ENCODE results near the gene FCGBP.

Gene FCGBP

DNA sequence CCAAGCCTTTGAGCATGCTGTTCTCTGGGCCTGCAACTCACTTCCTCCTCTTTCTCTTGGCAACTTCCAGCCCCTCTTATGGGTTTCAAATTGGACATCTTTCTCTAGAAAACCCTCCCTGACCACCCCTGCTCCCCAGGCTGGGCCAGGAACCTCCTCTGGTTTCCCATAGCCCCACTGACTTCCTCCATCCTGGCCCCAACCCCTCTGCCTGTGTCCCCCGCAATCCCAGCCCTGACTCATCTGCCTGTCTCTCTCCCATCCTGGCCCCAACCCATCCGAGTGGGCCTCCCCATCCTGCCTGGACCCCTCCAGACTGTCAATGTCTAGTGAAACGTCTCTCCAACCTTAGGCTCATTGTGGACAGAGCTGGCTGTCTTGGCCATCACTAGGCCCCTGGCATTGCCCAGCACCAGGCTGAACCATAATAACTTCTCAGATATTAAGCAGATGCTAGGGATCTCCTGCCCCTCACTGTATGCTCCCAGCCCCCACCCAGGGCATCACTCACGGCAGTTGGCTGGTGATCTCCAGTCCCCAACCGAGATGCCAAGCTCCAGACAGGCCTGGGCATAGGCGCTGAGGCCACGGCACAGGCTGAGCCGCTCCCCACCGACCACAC lies 16.8 kb downstream of the FCGBP start:
- H3K79me2 ChIP-seq (ENCODE audit: insufficient read depth, low read length), result no peaks in the 10 kb centered on the region
- H3K27ac ChIP-seq (ENCODE audit: low read depth, low read length), result no peak overlapping the region
- no peak overlapping the region for H2AFZ ChIP-seq (ENCODE audit: low read depth, low read length, severe bottlenecking)
- no peaks in the 10 kb centered on the region for H3K36me3 ChIP-seq (ENCODE audit: low read length)
- no peaks in the 10 kb centered on the region for H3F3A ChIP-seq (ENCODE audit: insufficient read depth)
- TF ChIP-seq, protein P1, sequence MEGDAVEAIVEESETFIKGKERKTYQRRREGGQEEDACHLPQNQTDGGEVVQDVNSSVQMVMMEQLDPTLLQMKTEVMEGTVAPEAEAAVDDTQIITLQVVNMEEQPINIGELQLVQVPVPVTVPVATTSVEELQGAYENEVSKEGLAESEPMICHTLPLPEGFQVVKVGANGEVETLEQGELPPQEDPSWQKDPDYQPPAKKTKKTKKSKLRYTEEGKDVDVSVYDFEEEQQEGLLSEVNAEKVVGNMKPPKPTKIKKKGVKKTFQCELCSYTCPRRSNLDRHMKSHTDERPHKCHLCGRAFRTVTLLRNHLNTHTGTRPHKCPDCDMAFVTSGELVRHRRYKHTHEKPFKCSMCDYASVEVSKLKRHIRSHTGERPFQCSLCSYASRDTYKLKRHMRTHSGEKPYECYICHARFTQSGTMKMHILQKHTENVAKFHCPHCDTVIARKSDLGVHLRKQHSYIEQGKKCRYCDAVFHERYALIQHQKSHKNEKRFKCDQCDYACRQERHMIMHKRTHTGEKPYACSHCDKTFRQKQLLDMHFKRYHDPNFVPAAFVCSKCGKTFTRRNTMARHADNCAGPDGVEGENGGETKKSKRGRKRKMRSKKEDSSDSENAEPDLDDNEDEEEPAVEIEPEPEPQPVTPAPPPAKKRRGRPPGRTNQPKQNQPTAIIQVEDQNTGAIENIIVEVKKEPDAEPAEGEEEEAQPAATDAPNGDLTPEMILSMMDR (IDR thresholded peaks at IDR 0.05; ENCODE audit: insufficient read depth, low read length, poor library complexity, severe bottlenecking), result no peak
- no peak for TF ChIP-seq EZH2phosphoT487 (conservative IDR thresholded peaks at IDR 0.05; ENCODE audit: low read length)
- H3K4me2 ChIP-seq (ENCODE audit: low read depth, low read length, poor library complexity, severe bottlenecking), result no peak overlapping the region
- H3K4me3 ChIP-seq (ENCODE audit: insufficient read depth, low read length, poor library complexity, severe bottlenecking), result no peak overlapping the region
- H3K9me2 ChIP-seq (replicated peaks; ENCODE audit: insufficient read depth, low read length), result no peaks in the 10 kb centered on the region
- H4K20me1 ChIP-seq (ENCODE audit: low read depth, low read length), result no peaks in the 10 kb centered on the region
- H3K9me3 ChIP-seq (ENCODE audit: insufficient read depth, low read length), result no peaks in the 10 kb centered on the region
- H3K9ac ChIP-seq (ENCODE audit: low read length), result no peak overlapping the region
- no peaks in the 10 kb centered on the region for H3K27me3 ChIP-seq (ENCODE audit: low read length)

DNA sequence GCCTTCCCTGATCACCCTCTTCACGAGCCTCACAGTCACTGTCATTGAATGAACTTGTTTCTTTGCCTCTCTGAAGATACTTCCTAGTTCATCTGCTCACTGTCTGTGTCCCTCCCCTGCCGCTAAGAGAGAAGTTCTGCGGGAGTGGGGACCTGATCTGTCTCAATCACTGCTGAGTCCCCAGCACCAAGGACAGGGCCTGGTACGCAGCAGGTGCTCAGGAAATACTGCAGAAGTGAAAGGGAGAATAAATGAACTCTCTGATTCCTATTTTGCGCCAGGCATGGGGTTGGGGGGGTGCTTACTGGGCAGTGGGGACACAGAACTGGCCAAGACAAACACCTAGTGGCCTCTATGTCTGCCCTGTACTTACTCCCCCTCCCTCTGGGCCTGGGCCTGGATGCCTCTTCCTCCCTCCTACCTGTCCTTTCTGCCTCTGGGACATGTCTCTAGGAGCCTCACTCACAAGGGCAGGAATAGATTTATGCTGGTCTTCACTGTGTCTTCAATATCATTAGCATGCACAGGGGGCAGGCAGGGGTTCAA lies 17.5 kb downstream of the FCGBP start:
- TF ChIP-seq EZH2phosphoT487 (conservative IDR thresholded peaks at IDR 0.05; ENCODE audit: low read length), result no peak
- TF ChIP-seq, protein P1 (IDR thresholded peaks at IDR 0.05; ENCODE audit: insufficient read depth, low read length, poor library complexity, severe bottlenecking), result no peak
- H3K4me2 ChIP-seq (ENCODE audit: low read depth, low read length, poor library complexity, severe bottlenecking), result no peak overlapping the region
- H3K4me3 ChIP-seq (ENCODE audit: insufficient read depth, low read length, poor library complexity, severe bottlenecking), result no peak overlapping the region
- H3K9me2 ChIP-seq (replicated peaks; ENCODE audit: insufficient read depth, low read length), result no peaks in the 10 kb centered on the region
- no peaks in the 10 kb centered on the region for H3F3A ChIP-seq (ENCODE audit: insufficient read depth)
- no peaks in the 10 kb centered on the region for H3K79me2 ChIP-seq (ENCODE audit: insufficient read depth, low read length)
- H3K36me3 ChIP-seq (ENCODE audit: low read length), result no peaks in the 10 kb centered on the region
- no peak overlapping the region for H3K27ac ChIP-seq (ENCODE audit: low read depth, low read length)
- H3K27me3 ChIP-seq (ENCODE audit: low read length), result no peaks in the 10 kb centered on the region
- H2AFZ ChIP-seq (ENCODE audit: low read depth, low read length, severe bottlenecking), result no peak overlapping the region
- H3K9me3 ChIP-seq (ENCODE audit: insufficient read depth, low read length), result no peaks in the 10 kb centered on the region
- no peak overlapping the region for H3K9ac ChIP-seq (ENCODE audit: low read length)
- H4K20me1 ChIP-seq (ENCODE audit: low read depth, low read length), result no peaks in the 10 kb centered on the region

DNA sequence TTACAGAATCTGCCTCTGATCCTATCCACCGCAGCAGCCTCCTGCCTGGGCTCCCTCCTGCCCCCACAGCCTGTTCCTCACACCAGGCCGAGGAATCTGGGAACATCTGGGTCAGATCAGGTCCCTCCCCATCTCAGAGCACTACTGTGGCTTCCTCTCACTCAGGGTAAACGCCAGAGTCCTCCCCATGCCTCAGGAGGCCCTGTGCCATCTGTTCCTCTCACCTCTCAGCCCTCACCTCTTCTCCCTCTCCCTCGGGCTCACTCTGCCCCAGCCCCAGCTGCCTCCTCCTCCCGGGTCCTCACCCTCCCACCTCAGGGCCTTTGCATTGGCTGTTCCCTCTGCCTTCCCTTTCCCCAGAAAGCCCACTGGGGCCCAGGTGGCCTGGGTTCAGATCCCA lies 18.2 kb downstream of the FCGBP start:
- no peaks in the 10 kb centered on the region for H3K9me2 ChIP-seq (replicated peaks; ENCODE audit: insufficient read depth, low read length)
- no peak overlapping the region for H3K27ac ChIP-seq (ENCODE audit: low read depth, low read length)
- no peaks in the 10 kb centered on the region for H3K9me3 ChIP-seq (ENCODE audit: insufficient read depth, low read length)
- H3K4me3 ChIP-seq (ENCODE audit: insufficient read depth, low read length, poor library complexity, severe bottlenecking), result no peak overlapping the region
- H3K36me3 ChIP-seq (ENCODE audit: low read length), result no peaks in the 10 kb centered on the region
- H3K79me2 ChIP-seq (ENCODE audit: insufficient read depth, low read length), result no peaks in the 10 kb centered on the region
- no peak overlapping the region for H2AFZ ChIP-seq (ENCODE audit: low read depth, low read length, severe bottlenecking)
- H3K4me2 ChIP-seq (ENCODE audit: low read depth, low read length, poor library complexity, severe bottlenecking), result no peak overlapping the region
- no peak overlapping the region for H3K9ac ChIP-seq (ENCODE audit: low read length)
- no peaks in the 10 kb centered on the region for H3K27me3 ChIP-seq (ENCODE audit: low read length)
- no peaks in the 10 kb centered on the region for H4K20me1 ChIP-seq (ENCODE audit: low read depth, low read length)
- H3F3A ChIP-seq (ENCODE audit: insufficient read depth), result no peaks in the 10 kb centered on the region
- no peak for TF ChIP-seq EZH2phosphoT487 (conservative IDR thresholded peaks at IDR 0.05; ENCODE audit: low read length)
- TF ChIP-seq, protein P1 (IDR thresholded peaks at IDR 0.05; ENCODE audit: insufficient read depth, low read length, poor library complexity, severe bottlenecking), result no peak

All from SU-DHL-6 (cell line).